Thyroid gland (tissue), 4 donors: ENCODE measurements around the gene FOSB. TPM values are rescaled to one million over a fixed set of nuclear protein-coding genes. Genes with fewer than 3 reads are reported as not detected.

Source experiments
- DNase-seq, 2 donors: peaks; one replicate each; pipeline ENCODE4 v3.0.0-alpha.2; 2019
- H3K27ac ChIP-seq, 3 donors: fragments of 200-600 bp; sonication (generic); 1 replicate in 2 of 3; 2 replicates in 1 of 3; pipeline ENCODE4 v1.5.1; 2016 to 2019; ENCODE audit warnings: mild to moderate bottlenecking in 1 of 3, moderate library complexity in 1 of 3
- H3K27me3 ChIP-seq: fragments of 200-600 bp; sonication (generic); one replicate; pipeline ENCODE4 v1.5.1; 2019
- H3K36me3 ChIP-seq, 2 donors: fragments of 200-600 bp; sonication (generic); one replicate each; pipeline ENCODE4 v1.5.1; 2016 to 2019
- H3K4me1 ChIP-seq, 2 donors: fragments of 200-600 bp; sonication (generic); one replicate each; pipeline ENCODE4 v1.5.1; 2017 to 2019
- H3K4me3 ChIP-seq, 3 donors: fragments of 200-600 bp; sonication (generic); replicated peaks in 1 of 3; 1 replicate in 2 of 3; 2 replicates in 1 of 3; pipeline ENCODE4 v1.5.1; 2016; ENCODE audit warnings: mild to moderate bottlenecking in 1 of 3
- H3K9me3 ChIP-seq: fragments of 200-600 bp; sonication (generic); one replicate; pipeline ENCODE4 v1.5.1; 2017
- CTCF ChIP-seq, 6 experiments: fragments of 200-600 bp in 3 of 6; fragments of 450-650 bp in 3 of 6; sonication (generic) in 3 of 6; IDR thresholded peaks; one replicate each; pipeline ENCODE4 v1.5.1; 2016 to 2019; ENCODE audit warnings: antibody characterized with exemption in 6 of 6, mild to moderate bottlenecking in 2 of 6, inconsistent platforms in 1 of 6, moderate library complexity in 1 of 6
- POLR2A ChIP-seq, 2 donors: fragments of 450-650 bp; IDR thresholded peaks; one replicate each; pipeline ENCODE4 v1.6.1; 2017; ENCODE audit warnings: antibody characterized with exemption in 2 of 2, mild to moderate bottlenecking in 2 of 2, moderate library complexity in 1 of 2
- WGBS, 2 donors: methylation state at CpG; one replicate each; pipeline ENCODE4 v1.1.5; 2017; 5-methylcytosine and 5-hydroxymethylcytosine counted together
- intact Hi-C: fragments of 100-400 bp; cut with DNase I; formaldehyde crosslinking; loops from one replicate; pipeline ENCODE4 v1.15.1; 2023
- total RNA-seq, 4 donors: library from RNA; depleted of rRNA; stranded (reverse); fragments of >200 nt; gene quantifications; one replicate each; pipeline ENCODE4 v1.2.3, GENCODE V29; 2016

Gene FOSB
- total RNA-seq, 4 donors from 2014 or later, result 1.6 to 3.3 (median 2.4) TPM

- 87 to 91% methylated on average over 8 to 10 of the region's 10 CpGs for WGBS, 2 donors
- no peaks in the 10 kb centered on the region for H3K27me3 ChIP-seq
- intact Hi-C loops, result no loop called here
- H3K4me1 ChIP-seq, result peaks cover 11 to 23% of the 10 kb centered on the region in 2 donors
- DNase-seq, result no peak
- H3K9me3 ChIP-seq, result no peaks in the 10 kb centered on the region
- TF ChIP-seq POLR2A (IDR thresholded peaks at IDR 0.05) (no peak), CTCF (IDR thresholded peaks at IDR 0.05) (no peak)
- no peak overlapping the region for H3K4me3 ChIP-seq
- peak overlapping the region in 2 of 3 donors; percentile 32 to 41 for H3K27ac ChIP-seq
- H3K36me3 ChIP-seq, result peaks cover 9 to 14% of the 10 kb centered on the region in 2 donors
These were observed 47.4 kb downstream of the FOSB start for GRCh38 chr19:45515081-45515624.

- peaks cover 11 to 23% of the 10 kb centered on the region in 2 donors for H3K4me1 ChIP-seq
- H3K27me3 ChIP-seq, result no peaks in the 10 kb centered on the region
- H3K4me3 ChIP-seq, result no peak overlapping the region
- H3K9me3 ChIP-seq, result no peaks in the 10 kb centered on the region
- H3K27ac ChIP-seq, result peak overlapping the region in 1 of 3 donors; percentile 22
- intact Hi-C loops, result no loop called here
- no peak for DNase-seq
- 89 to 92% methylated on average over 6 to 9 of the region's 9 CpGs for WGBS, 2 donors
- TF ChIP-seq CTCF (IDR thresholded peaks at IDR 0.05) (no peak), POLR2A (IDR thresholded peaks at IDR 0.05) (no peak)
- H3K36me3 ChIP-seq, result peaks cover 9 to 20% of the 10 kb centered on the region in 2 donors
These were observed 48.1 kb downstream of the FOSB start for GRCh38 chr19:45515807-45516401.

- no peaks in the 10 kb centered on the region for H3K27me3 ChIP-seq
- WGBS, 2 donors, result 67 to 70% methylated on average over 7 of the region's 7 CpGs
- no peak overlapping the region for H3K27ac ChIP-seq
- H3K9me3 ChIP-seq, result no peaks in the 10 kb centered on the region
- DNase-seq, result no peak
- intact Hi-C loops, result no loop called here
- peaks cover 14 to 23% of the 10 kb centered on the region in 2 donors for H3K36me3 ChIP-seq
- H3K4me3 ChIP-seq, result no peak overlapping the region
- TF ChIP-seq POLR2A (IDR thresholded peaks at IDR 0.05) (no peak), CTCF (IDR thresholded peaks at IDR 0.05) (no peak)
- peaks cover 11 to 23% of the 10 kb centered on the region in 2 donors for H3K4me1 ChIP-seq
These were observed 49.4 kb downstream of the FOSB start for GRCh38 chr19:45517238-45517637.

DNA sequence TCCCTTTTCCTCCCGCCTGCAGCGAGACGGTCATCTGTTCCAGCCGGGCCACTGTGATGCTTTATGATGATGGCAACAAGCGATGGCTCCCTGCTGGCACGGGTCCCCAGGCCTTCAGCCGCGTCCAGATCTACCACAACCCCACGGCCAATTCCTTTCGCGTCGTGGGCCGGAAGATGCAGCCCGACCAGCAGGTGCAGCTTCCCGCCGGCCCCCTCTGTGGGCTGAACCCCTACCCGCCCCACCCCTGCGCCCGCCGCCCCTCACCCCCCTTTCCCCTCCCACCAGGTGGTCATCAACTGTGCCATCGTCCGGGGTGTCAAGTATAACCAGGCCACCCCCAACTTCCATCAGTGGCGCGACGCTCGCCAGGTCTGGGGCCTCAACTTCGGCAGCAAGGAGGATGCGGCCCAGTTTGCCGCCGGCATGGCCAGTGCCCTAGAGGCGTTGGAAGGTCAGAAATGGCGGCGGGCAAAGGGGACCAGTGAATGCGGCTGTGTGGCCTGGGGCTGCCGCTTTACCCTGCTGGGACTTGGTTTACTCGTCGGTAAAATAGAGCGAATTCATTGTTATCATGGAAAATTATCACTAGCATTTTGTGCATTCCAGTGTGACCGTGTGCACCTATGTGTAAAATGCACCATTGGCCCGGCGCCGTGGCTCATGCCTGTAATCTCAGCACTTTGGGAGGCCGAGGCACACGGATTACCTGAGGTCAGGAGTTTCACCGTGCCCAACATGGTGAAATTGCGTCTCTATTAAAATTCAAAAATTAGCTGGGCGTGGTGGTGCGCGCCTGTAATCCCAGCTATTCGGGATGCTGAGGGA lies 50.1 kb downstream of the FOSB start:
- 93 to 94% methylated on average over 39 to 41 of the region's 50 CpGs for WGBS, 2 donors
- Histone ChIP-seq H3K4me3 (no peak overlapping the region), H3K27ac (no peak overlapping the region), H3K9me3 (no peaks in the 10 kb centered on the region), H3K4me1 (peaks cover 11 to 21% of the 10 kb centered on the region in 2 donors), H3K27me3 (no peaks in the 10 kb centered on the region), H3K36me3 (peaks cover 15 to 28% of the 10 kb centered on the region in 2 donors)
- TF ChIP-seq CTCF (IDR thresholded peaks at IDR 0.05), result no peak
- TF ChIP-seq POLR2A (IDR thresholded peaks at IDR 0.05), result no peak
- no peak for DNase-seq
- intact Hi-C loops, result no loop called here

DNA sequence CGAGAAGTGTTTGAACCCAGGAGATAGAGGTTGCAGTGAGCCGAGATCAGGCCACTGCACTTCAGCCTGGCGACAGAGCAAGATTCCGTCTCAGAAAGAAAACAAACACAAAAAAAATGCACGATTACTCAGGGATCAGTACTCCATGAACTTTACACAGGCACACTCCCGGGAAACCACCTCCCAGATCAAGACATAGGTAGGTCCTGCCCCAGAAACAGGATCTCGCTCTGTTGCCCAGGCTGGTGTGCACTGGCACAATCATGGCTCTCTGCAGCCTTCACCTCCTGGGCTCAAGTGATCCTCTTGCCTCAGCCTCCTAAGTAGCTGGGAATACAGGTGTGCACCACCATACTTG lies 50.7 kb downstream of the FOSB start:
- 88 to 94% methylated on average over 7 of the region's 7 CpGs for WGBS, 2 donors
- peaks cover 11 to 17% of the 10 kb centered on the region in 2 donors for H3K4me1 ChIP-seq
- intact Hi-C loops, result no loop called here
- H3K4me3 ChIP-seq, result no peak overlapping the region
- TF ChIP-seq POLR2A (IDR thresholded peaks at IDR 0.05), result no peak
- no peaks in the 10 kb centered on the region for H3K27me3 ChIP-seq
- no peaks in the 10 kb centered on the region for H3K9me3 ChIP-seq
- H3K36me3 ChIP-seq, result peaks cover 15 to 28% of the 10 kb centered on the region in 2 donors
- no peak for DNase-seq
- H3K27ac ChIP-seq, result no peak overlapping the region
